ENCODE measurements around the gene TMPRSS3.

Gene TMPRSS3

GRCh38 chr21:42437786-42438185, 41.9 kb upstream of the TMPRSS3 start:
- TF ChIP-seq ZNF565 (CRISPR knock-in tag; conservative IDR thresholded peaks at IDR 0.05; ENCODE audit: low read depth), result no peak
- no peak for TF ChIP-seq TSHZ2 (CRISPR knock-in tag; IDR thresholded peaks at IDR 0.05)
- TF ChIP-seq SNAI2 (CRISPR knock-in tag; IDR thresholded peaks at IDR 0.05), result no peak
- ATAC-seq, result no peak

- ATAC-seq, result no peak
- no peak for TF ChIP-seq OSR1 (CRISPR knock-in tag; IDR thresholded peaks at IDR 0.05)
- no peak for TF ChIP-seq ZNF70 (CRISPR knock-in tag; IDR thresholded peaks at IDR 0.05)
- no peak for TF ChIP-seq TCF4 (CRISPR knock-in tag; IDR thresholded peaks at IDR 0.05; ENCODE audit: borderline replicate concordance)
- TF ChIP-seq ZFP3 (CRISPR knock-in tag; IDR thresholded peaks at IDR 0.05), result no peak
- no peak for TF ChIP-seq CSRNP3 (CRISPR knock-in tag; IDR thresholded peaks at IDR 0.05)
- TF ChIP-seq CSDC2 (CRISPR knock-in tag; IDR thresholded peaks at IDR 0.05), result no peak
- TF ChIP-seq PATZ1 (CRISPR knock-in tag; IDR thresholded peaks at IDR 0.05; ENCODE audit: borderline replicate concordance), result no peak
- TF ChIP-seq ISL1 (CRISPR knock-in tag; IDR thresholded peaks at IDR 0.05), result no peak
- TF ChIP-seq BACH2 (CRISPR knock-in tag; IDR thresholded peaks at IDR 0.05; ENCODE audit: borderline replicate concordance), result no peak
- TF ChIP-seq POU6F1 (CRISPR knock-in tag; IDR thresholded peaks at IDR 0.05; ENCODE audit: borderline replicate concordance, low read depth), result no peak
- TF ChIP-seq ZNF8 (CRISPR knock-in tag; IDR thresholded peaks at IDR 0.05), result no peak
- TF ChIP-seq ZNF565 (CRISPR knock-in tag; conservative IDR thresholded peaks at IDR 0.05; ENCODE audit: low read depth), result no peak
- TF ChIP-seq TSHZ2 (CRISPR knock-in tag; IDR thresholded peaks at IDR 0.05), result no peak
- no peak for TF ChIP-seq ARNTL (CRISPR knock-in tag; IDR thresholded peaks at IDR 0.05; ENCODE audit: borderline replicate concordance, low read depth)
- TF ChIP-seq TOX (CRISPR knock-in tag; IDR thresholded peaks at IDR 0.05; ENCODE audit: borderline replicate concordance), result no peak
- TF ChIP-seq ZC3H10 (CRISPR knock-in tag; IDR thresholded peaks at IDR 0.05), result no peak
Measured at GRCh38 chr21:42436914-42437313, 41.1 kb upstream of the TMPRSS3 start.

- no peak for ATAC-seq
Measured at GRCh38 chr21:42435833-42436232, 40.0 kb upstream of the TMPRSS3 start.

More at GRCh38 chr21:42435833-42436232, 40.0 kb upstream of the TMPRSS3 start:
- TF ChIP-seq ZNF70 (CRISPR knock-in tag; IDR thresholded peaks at IDR 0.05) (no peak), GLIS3 (CRISPR knock-in tag; IDR thresholded peaks at IDR 0.05) (no peak), POU6F1 (CRISPR knock-in tag; IDR thresholded peaks at IDR 0.05; ENCODE audit: borderline replicate concordance, low read depth) (no peak), CSDC2 (CRISPR knock-in tag; IDR thresholded peaks at IDR 0.05) (no peak), TSHZ2 (CRISPR knock-in tag; IDR thresholded peaks at IDR 0.05) (no peak), ZNF8 (CRISPR knock-in tag; IDR thresholded peaks at IDR 0.05) (no peak), ZC3H10 (CRISPR knock-in tag; IDR thresholded peaks at IDR 0.05) (no peak), TCF4 (CRISPR knock-in tag; IDR thresholded peaks at IDR 0.05; ENCODE audit: borderline replicate concordance) (no peak)
